ENCODE measurements around the gene HPD.
"Not testable (repeated sequence)": the region's sequence is repeated elsewhere in the genome, so short reads cannot be mapped to it uniquely, and the experiment has no call there.

HPD gene

GRCh38 chr12:121796855-121797751 is 61.6 kb downstream of the HPD start:
- Histone ChIP-seq H3K4me1 (ENCODE audit: control insufficient read depth, insufficient read depth, low read length, poor library complexity, severe bottlenecking) (peaks cover 49% of the 10 kb centered on the region), H3K27ac (ENCODE audit: low read depth, low read length, severe bottlenecking) (peak overlapping the region; percentile 29), H3K36me3 (ENCODE audit: control insufficient read depth, insufficient read depth, low read length) (peaks cover 19% of the 10 kb centered on the region), H3K4me3 (ENCODE audit: extremely low read depth, insufficient read depth, low read length, poor library complexity, severe bottlenecking) (no peak overlapping the region), H3K9me3 (ENCODE audit: control insufficient read depth, low read length) (no peaks in the 10 kb centered on the region)
- WGBS, 2 experiments (ENCODE audit: insufficient coverage in 2 of 2), result 30 to 39% methylated on average over 31 to 35 of the region's 39 CpGs

GRCh38 chr12:121795034-121795968 is 63.4 kb downstream of the HPD start:
- 44 to 51% methylated on average over 13 to 15 of the region's 15 CpGs for WGBS, 2 experiments (ENCODE audit: insufficient coverage in 2 of 2)
- Histone ChIP-seq H3K4me3 (ENCODE audit: extremely low read depth, insufficient read depth, low read length, poor library complexity, severe bottlenecking) (peak overlapping the region; percentile 58), H3K9me3 (ENCODE audit: control insufficient read depth, low read length) (no peaks in the 10 kb centered on the region), H3K36me3 (ENCODE audit: control insufficient read depth, insufficient read depth, low read length) (peaks cover 19% of the 10 kb centered on the region), H3K4me1 (ENCODE audit: control insufficient read depth, insufficient read depth, low read length, poor library complexity, severe bottlenecking) (peaks cover 58% of the 10 kb centered on the region), H3K27ac (ENCODE audit: low read depth, low read length, severe bottlenecking) (peak overlapping the region; percentile 80)

GRCh38 chr12:121794534-121795033 is 64.1 kb downstream of the HPD start:
- peaks cover 19% of the 10 kb centered on the region for H3K36me3 ChIP-seq (ENCODE audit: control insufficient read depth, insufficient read depth, low read length)
- peak overlapping the region; percentile 80 for H3K27ac ChIP-seq (ENCODE audit: low read depth, low read length, severe bottlenecking)
- no peaks in the 10 kb centered on the region for H3K9me3 ChIP-seq (ENCODE audit: control insufficient read depth, low read length)
- H3K4me1 ChIP-seq (ENCODE audit: control insufficient read depth, insufficient read depth, low read length, poor library complexity, severe bottlenecking), result peaks cover 65% of the 10 kb centered on the region
- 7 to 18% methylated on average over 9 to 12 of the region's 13 CpGs for WGBS, 2 experiments (ENCODE audit: insufficient coverage in 2 of 2)
- peak overlapping the region; percentile 58 for H3K4me3 ChIP-seq (ENCODE audit: extremely low read depth, insufficient read depth, low read length, poor library complexity, severe bottlenecking)

DNA sequence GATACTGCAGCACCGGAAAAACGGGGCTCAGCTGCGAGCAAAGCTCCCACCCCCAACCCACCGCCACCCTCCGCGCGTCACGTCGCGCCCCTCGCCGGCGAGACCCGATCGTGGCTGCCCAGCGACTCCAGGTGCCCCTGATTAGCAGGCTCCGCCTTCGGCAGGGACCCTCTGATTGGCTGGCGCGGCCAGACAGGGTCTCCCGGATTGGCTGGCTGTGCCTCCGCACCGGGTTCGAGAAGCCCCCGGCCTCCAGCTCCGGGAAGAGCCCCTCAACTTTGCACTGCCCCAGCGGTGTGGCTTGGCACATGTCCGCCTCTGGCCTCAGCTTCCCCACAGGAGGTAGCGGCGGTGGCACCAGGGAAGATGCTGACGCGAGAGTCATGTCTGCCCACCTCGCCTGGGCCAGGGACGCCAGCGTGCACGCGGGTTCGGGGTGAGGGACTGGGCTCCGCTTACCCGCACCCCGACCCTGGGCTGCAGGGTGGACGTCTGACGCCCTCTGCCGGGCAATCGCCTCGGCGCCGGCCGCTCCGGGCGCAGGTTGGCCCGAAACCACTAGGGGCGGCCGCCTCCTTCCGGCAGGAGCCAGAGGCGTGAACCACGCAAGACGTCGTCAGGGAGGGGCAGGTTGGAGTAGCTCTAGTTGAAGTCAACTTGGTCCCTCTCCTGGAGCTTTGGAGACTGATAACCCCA is 64.7 kb downstream of the HPD start:
- peaks cover 19% of the 10 kb centered on the region for H3K36me3 ChIP-seq (ENCODE audit: control insufficient read depth, insufficient read depth, low read length)
- peaks cover 66% of the 10 kb centered on the region for H3K4me1 ChIP-seq (ENCODE audit: control insufficient read depth, insufficient read depth, low read length, poor library complexity, severe bottlenecking)
- H3K9me3 ChIP-seq (ENCODE audit: control insufficient read depth, low read length), result no peaks in the 10 kb centered on the region
- H3K27ac ChIP-seq (ENCODE audit: low read depth, low read length, severe bottlenecking), result peak overlapping the region; percentile 80
- WGBS, 2 experiments (ENCODE audit: insufficient coverage in 2 of 2), result 0% methylated on average over 40 to 52 of the region's 59 CpGs
- H3K4me3 ChIP-seq (ENCODE audit: extremely low read depth, insufficient read depth, low read length, poor library complexity, severe bottlenecking), result peak overlapping the region; percentile 58

GRCh38 chr12:121793440-121793837 is 65.2 kb downstream of the HPD start, which contains the start of gene RHOF:
Gene RHOF, minus strand, starts transcription at chr12:121793688. Its CDS starts 55 bp downstream, at chr12:121793633.
- H3K9me3 ChIP-seq (ENCODE audit: control insufficient read depth, low read length), result no peaks in the 10 kb centered on the region
- 0 to 1% methylated on average over 33 of the region's 36 CpGs for WGBS, 2 experiments (ENCODE audit: insufficient coverage in 2 of 2)

DNA sequence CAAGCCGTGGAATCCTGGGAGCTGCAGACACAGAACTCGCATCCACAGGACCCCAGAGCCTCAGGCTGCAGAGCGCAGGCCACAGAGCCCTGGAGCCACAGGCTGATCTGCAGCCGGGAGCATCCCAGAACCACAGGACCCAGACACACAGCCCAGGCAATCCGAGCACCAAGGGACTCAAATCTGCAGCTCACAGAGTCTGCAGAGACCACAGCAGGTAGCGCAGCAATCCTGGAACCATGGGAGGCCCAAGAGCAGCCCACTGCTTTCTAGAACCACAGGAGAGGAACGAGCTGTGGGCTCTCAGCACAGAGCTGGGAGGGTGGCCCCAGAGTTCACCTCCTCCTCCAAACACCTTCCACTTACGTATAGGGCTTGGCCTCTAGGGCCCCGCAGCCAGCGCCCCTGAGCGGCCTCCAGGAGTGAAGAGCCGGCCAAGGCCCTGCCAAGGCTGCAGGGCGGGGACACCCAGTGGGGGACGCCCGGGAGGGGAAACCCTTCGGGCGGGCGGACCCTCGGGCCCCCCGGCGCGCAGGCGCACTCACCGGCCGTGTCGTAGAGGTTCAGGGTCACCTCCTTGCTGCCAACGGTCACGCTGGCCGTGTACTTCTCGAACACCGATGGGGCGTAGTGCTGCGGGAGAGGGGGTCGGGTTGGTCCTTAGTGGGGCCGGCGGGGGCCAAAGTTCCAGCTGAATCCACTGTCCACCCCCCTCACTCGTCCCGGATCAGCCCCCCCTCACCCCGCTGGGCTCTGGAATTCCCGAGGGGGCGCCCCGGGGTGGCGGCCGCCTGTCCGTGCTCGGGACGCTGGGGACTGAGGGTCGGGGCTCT is 65.8 kb downstream of the HPD start:
- WGBS, 2 experiments (ENCODE audit: insufficient coverage in 2 of 2), result 21 to 25% methylated on average over 33 to 39 of the region's 48 CpGs
- H3K27ac ChIP-seq (ENCODE audit: low read depth, low read length, severe bottlenecking), result no peak overlapping the region
- peaks cover 7% of the 10 kb centered on the region for H3K36me3 ChIP-seq (ENCODE audit: control insufficient read depth, insufficient read depth, low read length)
- H3K4me1 ChIP-seq (ENCODE audit: control insufficient read depth, insufficient read depth, low read length, poor library complexity, severe bottlenecking), result peaks cover 54% of the 10 kb centered on the region
- no peaks in the 10 kb centered on the region for H3K9me3 ChIP-seq (ENCODE audit: control insufficient read depth, low read length)
- peak overlapping the region; percentile 58 for H3K4me3 ChIP-seq (ENCODE audit: extremely low read depth, insufficient read depth, low read length, poor library complexity, severe bottlenecking)

More at GRCh38 chr12:121793440-121793837, 65.2 kb downstream of the HPD start, which contains the start of gene RHOF:
- Histone ChIP-seq H3K27ac (ENCODE audit: low read depth, low read length, severe bottlenecking) (peak within 1 kb of the TSS; percentile 80), H3K4me3 (ENCODE audit: extremely low read depth, insufficient read depth, low read length, poor library complexity, severe bottlenecking) (peak within 1 kb of the TSS; percentile 58), H3K4me1 (ENCODE audit: control insufficient read depth, insufficient read depth, low read length, poor library complexity, severe bottlenecking) (peaks cover 60% of the 10 kb centered on the region), H3K36me3 (ENCODE audit: control insufficient read depth, insufficient read depth, low read length) (peaks cover 13% of the 10 kb centered on the region)

DNA sequence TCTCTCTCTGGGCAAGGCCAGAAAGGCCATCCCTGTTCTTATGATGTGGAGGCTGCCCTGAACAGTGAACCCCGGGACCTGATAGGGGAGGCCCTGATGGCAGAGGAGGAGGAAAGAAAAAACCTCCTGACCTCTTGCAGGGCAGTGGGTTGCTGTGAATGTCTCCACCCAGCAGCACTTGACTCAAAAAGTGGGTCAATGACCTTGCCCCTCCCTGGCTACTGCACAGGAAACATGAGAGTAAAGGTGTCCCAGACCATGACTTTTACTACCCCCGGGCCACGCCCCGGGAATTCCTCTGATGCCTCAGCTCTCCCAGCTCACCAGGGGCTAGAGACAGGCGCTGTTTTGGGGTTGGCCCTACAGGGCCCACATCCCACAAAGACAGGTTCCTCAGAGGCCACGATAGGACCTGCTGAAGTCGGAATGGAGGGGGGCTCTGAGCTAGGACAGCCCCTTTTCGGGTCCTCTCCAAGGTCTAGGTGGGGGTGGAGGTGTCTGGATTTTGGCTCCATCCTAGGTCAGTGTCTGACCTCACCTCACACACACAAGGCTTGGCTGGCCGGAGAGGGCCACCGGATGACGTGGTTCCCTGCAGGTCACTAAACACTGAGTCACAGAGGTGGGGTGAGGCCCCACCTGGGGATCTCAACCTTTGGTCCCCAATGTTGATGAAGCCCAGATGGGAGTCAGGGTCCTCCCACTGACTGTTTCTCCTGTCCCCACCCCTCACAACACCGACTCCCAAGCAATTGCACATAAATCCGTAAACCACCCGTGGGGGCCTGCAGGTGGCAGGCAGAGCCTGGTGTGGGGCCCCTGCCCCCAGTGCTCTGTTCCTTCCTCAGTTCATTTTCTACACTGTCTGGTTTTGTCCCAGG is 66.7 kb downstream of the HPD start:
- no peak overlapping the region for H3K27ac ChIP-seq (ENCODE audit: low read depth, low read length, severe bottlenecking)
- no peaks in the 10 kb centered on the region for H3K9me3 ChIP-seq (ENCODE audit: control insufficient read depth, low read length)
- WGBS, 2 experiments (ENCODE audit: insufficient coverage in 2 of 2), result 89 to 91% methylated on average over 8 to 10 of the region's 14 CpGs
- peaks cover 45% of the 10 kb centered on the region for H3K4me1 ChIP-seq (ENCODE audit: control insufficient read depth, insufficient read depth, low read length, poor library complexity, severe bottlenecking)
- peak overlapping the region; percentile 58 for H3K4me3 ChIP-seq (ENCODE audit: extremely low read depth, insufficient read depth, low read length, poor library complexity, severe bottlenecking)
- H3K36me3 ChIP-seq (ENCODE audit: control insufficient read depth, insufficient read depth, low read length), result peaks cover 5% of the 10 kb centered on the region

GRCh38 chr12:121790785-121791184 is 67.9 kb downstream of the HPD start:
- 91 to 97% methylated on average over 7 to 8 of the region's 8 CpGs for WGBS, 2 experiments (ENCODE audit: insufficient coverage in 2 of 2)
- not testable (repeated sequence) for H3K36me3 ChIP-seq (ENCODE audit: control insufficient read depth, insufficient read depth, low read length); H3K9me3 ChIP-seq (ENCODE audit: control insufficient read depth, low read length); H3K4me3 ChIP-seq (ENCODE audit: extremely low read depth, insufficient read depth, low read length, poor library complexity, severe bottlenecking); H3K27ac ChIP-seq (ENCODE audit: low read depth, low read length, severe bottlenecking)
- H3K4me1 ChIP-seq (ENCODE audit: control insufficient read depth, insufficient read depth, low read length, poor library complexity, severe bottlenecking), result peaks cover 37% of the 10 kb centered on the region
